Esophagus mucosa (tissue), 1 donor: Measurements from ENCODE around the gene SALL3. TPM values are rescaled to one million over a fixed set of nuclear protein-coding genes. Genes with fewer than 3 reads are reported as not detected.

Experiments used
- ATAC-seq: fragments of 200-7000 bp; cut with Tn5 transposase; one replicate; pipeline ENCODE4 v1.9.1; 2020
- total RNA-seq: library from RNA; stranded (reverse); gene quantifications from one replicate; pipeline ENCODE4 v1.2.4, GENCODE V29; 2023
- donor health status: DM: yes; HTN: yes; CAD: no.

Gene SALL3
- total RNA-seq, 1 donor from 2014 or later: not detected

- no peak for ATAC-seq
These were observed 13.5 kb upstream of the SALL3 start for GRCh38 chr18:78965917-78966792.

- no peak for ATAC-seq
These were observed 12.9 kb upstream of the SALL3 start for GRCh38 chr18:78966793-78967106.

GRCh38 chr18:78967692-78968091, 11.9 kb upstream of the SALL3 start:
- no peak for ATAC-seq

- no peak for ATAC-seq
These were observed 9.9 kb upstream of the SALL3 start for GRCh38 chr18:78969574-78970315.

- no peak for ATAC-seq
These were observed 8.8 kb upstream of the SALL3 start for GRCh38 chr18:78970774-78971333.

GRCh38 chr18:78971511-78972245, 7.9 kb upstream of the SALL3 start:
- ATAC-seq: no peak

- no peak for ATAC-seq
These were observed 7.2 kb upstream of the SALL3 start for GRCh38 chr18:78972385-78972918.

GRCh38 chr18:78972930-78973331, 6.7 kb upstream of the SALL3 start:
- ATAC-seq: no peak

- no peak for ATAC-seq
These were observed 6.1 kb upstream of the SALL3 start for GRCh38 chr18:78973357-78974083.

GRCh38 chr18:78974115-78974761, 5.4 kb upstream of the SALL3 start:
- no peak for ATAC-seq

- ATAC-seq: no peak
These were observed 4.3 kb upstream of the SALL3 start for GRCh38 chr18:78975292-78975691.

GRCh38 chr18:78975699-78976335, 3.8 kb upstream of the SALL3 start:
- ATAC-seq: no peak

GRCh38 chr18:78976765-78977636, 2.6 kb upstream of the SALL3 start:
- ATAC-seq: no peak

- no peak for ATAC-seq
These were observed 1.8 kb upstream of the SALL3 start for GRCh38 chr18:78977637-78978348.

- no peak for ATAC-seq
These were observed 1.1 kb upstream of the SALL3 start for GRCh38 chr18:78978349-78979055.

- ATAC-seq: no peak
These were observed 425 bp upstream of the SALL3 start for GRCh38 chr18:78979056-78979729.

- ATAC-seq: no peak
These were observed 707 bp downstream of the SALL3 start for GRCh38 chr18:78980279-78980771.
